Measurements from ENCODE around the gene RNF151.
A peak's percentile ranks its signal among the peaks of the same experiment; 100 is the strongest.

RNF151 gene

GRCh38 chr16:2001456-2002355, 35.0 kb downstream of the RNF151 start:
- Histone ChIP-seq H3K4me3 (ENCODE audit: low read depth in 1 of 2, low read length in 1 of 2) (no peak overlapping the region), H3K27me3 (peaks cover 6% of the 10 kb centered on the region), H3K4me1 (ENCODE audit: control insufficient read depth in 1 of 2, insufficient read depth in 1 of 2, low read depth in 1 of 2, low read length in 1 of 2) (peaks cover 6 to 19% of the 10 kb centered on the region in 2 experiments), H3K36me3 (peaks cover 65% of the 10 kb centered on the region), H3K27ac (no peak overlapping the region), H3K9me3 (no peaks in the 10 kb centered on the region)
- TF ChIP-seq CTCF (IDR thresholded peaks at IDR 0.05), result no peak

GRCh38 chr16:2002406-2003230, 36.0 kb downstream of the RNF151 start:
- peaks cover 56% of the 10 kb centered on the region for H3K36me3 ChIP-seq
- peaks cover 12 to 28% of the 10 kb centered on the region in 2 experiments for H3K4me1 ChIP-seq (ENCODE audit: control insufficient read depth in 1 of 2, insufficient read depth in 1 of 2, low read depth in 1 of 2, low read length in 1 of 2)

GRCh38 chr16:2003231-2003826, 36.7 kb downstream of the RNF151 start:
- H3K27ac ChIP-seq, result no peak overlapping the region
- H3K9me3 ChIP-seq, result no peaks in the 10 kb centered on the region
- peaks cover 6% of the 10 kb centered on the region for H3K27me3 ChIP-seq
- TF ChIP-seq CTCF (IDR thresholded peaks at IDR 0.05), result no peak
- peaks cover 19 to 35% of the 10 kb centered on the region in 2 experiments for H3K4me1 ChIP-seq (ENCODE audit: control insufficient read depth in 1 of 2, insufficient read depth in 1 of 2, low read depth in 1 of 2, low read length in 1 of 2)
- H3K36me3 ChIP-seq, result peaks cover 49% of the 10 kb centered on the region
- no peak overlapping the region for H3K4me3 ChIP-seq (ENCODE audit: low read depth in 1 of 2, low read length in 1 of 2)

More at GRCh38 chr16:2002406-2003230, 36.0 kb downstream of the RNF151 start:
- TF ChIP-seq CTCF (IDR thresholded peaks at IDR 0.05), result no peak
- H3K27me3 ChIP-seq, result peaks cover 6% of the 10 kb centered on the region
- H3K27ac ChIP-seq, result no peak overlapping the region
- H3K9me3 ChIP-seq, result no peaks in the 10 kb centered on the region
- H3K4me3 ChIP-seq (ENCODE audit: low read depth in 1 of 2, low read length in 1 of 2), result no peak overlapping the region

GRCh38 chr16:2003827-2004641, 37.4 kb downstream of the RNF151 start:
- H3K9me3 ChIP-seq, result no peaks in the 10 kb centered on the region
- no peak overlapping the region for H3K27ac ChIP-seq
- peaks cover 26 to 42% of the 10 kb centered on the region in 2 experiments for H3K4me1 ChIP-seq (ENCODE audit: control insufficient read depth in 1 of 2, insufficient read depth in 1 of 2, low read depth in 1 of 2, low read length in 1 of 2)
- H3K27me3 ChIP-seq, result peaks cover 6% of the 10 kb centered on the region
- TF ChIP-seq CTCF (IDR thresholded peaks at IDR 0.05), result peak; percentile 82
- H3K36me3 ChIP-seq, result peaks cover 42% of the 10 kb centered on the region
- peak overlapping the region in 1 of 2 experiments; percentile 39 for H3K4me3 ChIP-seq (ENCODE audit: low read depth in 1 of 2, low read length in 1 of 2)

Measured in neutrophil (primary cell).